HCT116 (cell line): ENCODE data around the gene MSANTD4. TPM values are rescaled to one million over a fixed set of nuclear protein-coding genes. Genes with fewer than 3 reads are reported as not detected.

Experiments used
- ATAC-seq: fragments of 200-7000 bp; cut with Tn5 transposase; 2 replicates; pipeline ENCODE4 v1.9.1; 2020; ENCODE audit warnings: mild to moderate bottlenecking, moderate library complexity
- BruUV-seq: library from RNA; stranded (reverse); fragments of 400-500 nt; replicated peaks from 2 replicates; lab custom pipeline; 2021; lab: Mats Ljungman, UMichigan
- CTCF ChIA-PET: fragments of 300-600 bp; sonication (Branson Sonifier 250); formaldehyde crosslinking; loops from one replicate; lab custom pipeline; 2021; ENCODE audit warnings: antibody characterized with exemption; lab: Charles Lee
- POLR2A ChIA-PET: fragments of 300-600, 350-600 bp; sonication (Branson Sonifier 250); formaldehyde crosslinking; loops from one replicate; lab custom pipeline; 2021; ENCODE audit warnings: antibody characterized with exemption; lab: Charles Lee
- RAD21 ChIA-PET, 2 experiments: fragments of 300-600 bp; sonication (Branson Sonifier 250); formaldehyde crosslinking; loops; one replicate each; lab custom pipeline; 2023; ENCODE audit warnings: low total read pairs in 2 of 2; ENCODE audit not compliant: uncharacterized antibody in 2 of 2, unreplicated experiment in 2 of 2, low non-redundant PET in 1 of 2; lab: Charles Lee
- DNase-seq: peaks from one replicate; pipeline ENCODE4 v3.0.0-alpha.2; 2010; ENCODE audit warnings: low read depth, low spot score
- H2AFZ ChIP-seq: fragments of 200-600 bp; shearing (Covaris generic), sonication (generic); 2 replicates; pipeline ENCODE4 v1.6.1; 2017; ENCODE audit warnings: low read depth, mixed run types, mixed read lengths, antibody characterized with exemption, low read length; ENCODE audit not compliant: poor library complexity, severe bottlenecking
- H3K27ac ChIP-seq: 2 replicates; pipeline ENCODE4 v1.5.1; 2012; ENCODE audit warnings: low read depth, low read length
- H3K27me3 ChIP-seq: fragments of 200-600 bp; sonication (generic); 2 replicates; pipeline ENCODE4 v1.6.1; 2016; ENCODE audit warnings: mixed run types, low read length, mixed read lengths; ENCODE audit not compliant: insufficient read depth
- H3K36me3 ChIP-seq, 2 experiments: fragments of 200-500 bp in 1 of 2; fragments of 200-600 bp in 1 of 2; sonication (Bioruptor generic) in 1 of 2; sonication (generic) in 1 of 2; 2 replicates each; pipeline versions ENCODE4 v1.5.1 to v1.6.1; 2014 to 2016; ENCODE audit warnings: low read length in 2 of 2, inconsistent platforms in 1 of 2, mixed read lengths in 1 of 2, mixed run types in 1 of 2; ENCODE audit not compliant: insufficient read depth in 2 of 2, control insufficient read depth in 1 of 2
- H3K4me1 ChIP-seq, 2 experiments: fragments of 200-600 bp in 1 of 2; sonication (generic) in 1 of 2; 2 replicates each; pipeline versions ENCODE4 v1.5.1 to v1.6.1; 2012 to 2017; ENCODE audit warnings: low read length in 2 of 2, inconsistent platforms in 1 of 2, mild to moderate bottlenecking in 1 of 2, mixed read lengths in 1 of 2, mixed run types in 1 of 2, moderate library complexity in 1 of 2; ENCODE audit not compliant: insufficient read depth in 2 of 2, control insufficient read depth in 1 of 2
- H3K4me2 ChIP-seq: fragments of 200-600 bp; sonication (generic); 2 replicates; pipeline ENCODE4 v1.6.1; 2017; ENCODE audit warnings: mixed run types, low read length, mixed read lengths
- H3K4me3 ChIP-seq, 2 experiments: fragments of 200-600 bp in 1 of 2; sonication (generic) in 1 of 2; replicated peaks in 1 of 2; 2 replicates each; pipeline ENCODE4 v1.5.1; 2011 to 2016; ENCODE audit warnings: low read length in 2 of 2, control low read depth in 1 of 2, low read depth in 1 of 2, mild to moderate bottlenecking in 1 of 2, mixed read lengths in 1 of 2, mixed run types in 1 of 2
- H3K79me2 ChIP-seq: fragments of 200-600 bp; sonication (generic); 2 replicates; pipeline ENCODE4 v1.6.1; 2017; ENCODE audit warnings: mild to moderate bottlenecking, mixed run types, low read length, moderate library complexity, mixed read lengths; ENCODE audit not compliant: insufficient read depth
- H3K9ac ChIP-seq: fragments of 200-600 bp; sonication (generic); 2 replicates; pipeline ENCODE4 v1.6.1; 2016; ENCODE audit warnings: low read length, mixed read lengths
- H3K9me2 ChIP-seq: fragments of 200-600 bp; sonication (generic), shearing (Covaris generic); 2 replicates; pipeline ENCODE4 v1.6.1; 2017; ENCODE audit warnings: mixed run types, mild to moderate bottlenecking, moderate library complexity; ENCODE audit not compliant: insufficient read depth
- H3K9me3 ChIP-seq, 2 experiments: fragments of 200-500 bp in 1 of 2; fragments of 200-600 bp in 1 of 2; sonication (Bioruptor generic) in 1 of 2; sonication (generic) in 1 of 2; 2 replicates each; pipeline ENCODE4 v1.6.1; 2014 to 2017; ENCODE audit warnings: low read length in 2 of 2, mixed read lengths in 2 of 2, inconsistent platforms in 1 of 2, low read depth in 1 of 2, mild to moderate bottlenecking in 1 of 2, mixed run types in 1 of 2, moderate library complexity in 1 of 2; ENCODE audit not compliant: control insufficient read depth in 1 of 2, insufficient read depth in 1 of 2
- H4K20me1 ChIP-seq: fragments of 200-600 bp; sonication (generic), shearing (Covaris generic); 2 replicates; pipeline ENCODE4 v1.6.1; 2017; ENCODE audit warnings: mixed run types, mild to moderate bottlenecking, moderate library complexity; ENCODE audit not compliant: insufficient read depth
- CEBPB ChIP-seq: IDR thresholded peaks from 2 replicates; pipeline ENCODE4 v1.6.1; 2012; ENCODE audit warnings: low read depth
- CTCF ChIP-seq, 3 experiments: fragments of 200-600 bp in 1 of 3; sonication (generic) in 1 of 3; IDR thresholded peaks in 2 of 3; conservative IDR thresholded peaks in 1 of 3; 2 replicates each; pipeline ENCODE4 v1.5.1; 2012 to 2017; ENCODE audit warnings: low read depth in 2 of 3, low read length in 2 of 3, antibody characterized with exemption in 1 of 3, borderline replicate concordance in 1 of 3, control low read depth in 1 of 3, mild to moderate bottlenecking in 1 of 3, mixed read lengths in 1 of 3, mixed run types in 1 of 3, moderate library complexity in 1 of 3; ENCODE audit not compliant: insufficient read depth in 1 of 3
- EGR1 ChIP-seq: IDR thresholded peaks from 2 replicates; pipeline ENCODE4 v1.6.1; 2012; ENCODE audit warnings: low read depth
- ELF1 ChIP-seq: IDR thresholded peaks from 2 replicates; pipeline ENCODE4 v1.6.1; 2012; ENCODE audit warnings: low read depth, borderline replicate concordance
- EZH2 ChIP-seq: fragments of 200-600 bp; sonication (generic); IDR thresholded peaks from 2 replicates; pipeline ENCODE4 v1.6.1; 2017; ENCODE audit warnings: antibody characterized with exemption, mixed run types
- MAX ChIP-seq: IDR thresholded peaks from 2 replicates; pipeline ENCODE4 v1.6.1; 2012
- POLR2A ChIP-seq: IDR thresholded peaks from 2 replicates; pipeline ENCODE4 v1.7.0; 2011; ENCODE audit warnings: borderline replicate concordance; ENCODE audit not compliant: insufficient read depth, insufficient read length; ENCODE audit errors: extremely low read depth
- POLR2AphosphoS5 ChIP-seq: IDR thresholded peaks from 2 replicates; pipeline ENCODE4 v1.6.1; 2011; ENCODE audit warnings: mild to moderate bottlenecking, low read depth, low read length, moderate library complexity
- REST ChIP-seq: IDR thresholded peaks from 2 replicates; pipeline ENCODE4 v1.6.1; 2012; ENCODE audit warnings: low read depth
- SIN3A ChIP-seq: IDR thresholded peaks from 2 replicates; pipeline ENCODE4 v1.6.1; 2012; ENCODE audit warnings: low read depth
- SP1 ChIP-seq: IDR thresholded peaks from 2 replicates; pipeline ENCODE4 v1.6.1; 2012; ENCODE audit warnings: low read depth
- SRF ChIP-seq: IDR thresholded peaks from 2 replicates; pipeline ENCODE4 v1.6.1; 2012; ENCODE audit warnings: low read depth
- YY1 ChIP-seq: IDR thresholded peaks from 2 replicates; pipeline ENCODE4 v1.6.1; 2011; ENCODE audit warnings: low read length, low read depth, moderate library complexity, mild to moderate bottlenecking; ENCODE audit not compliant: insufficient replicate concordance; ENCODE audit errors: extremely low read depth
- ZBTB33 ChIP-seq: IDR thresholded peaks from 2 replicates; pipeline ENCODE4 v1.6.1; 2011; ENCODE audit warnings: mild to moderate bottlenecking, low read length, moderate library complexity; ENCODE audit not compliant: insufficient replicate concordance; ENCODE audit errors: extremely low read depth
- ZNF274 ChIP-seq: fragments of 200-500 bp; sonication (Bioruptor generic); IDR thresholded peaks from 2 replicates; pipeline ENCODE4 v1.6.1; 2014; ENCODE audit warnings: mild to moderate bottlenecking, low read depth, low read length, inconsistent platforms
- intact Hi-C: fragments of 100-400 bp; cut with micrococcal nuclease; formaldehyde crosslinking; loops from 2 replicates; pipeline ENCODE4 v1.10.0; 2022
- total RNA-seq: library from RNA; stranded (reverse); gene quantifications from one replicate; pipeline ENCODE4 v1.2.1, GENCODE V29; 2021; ENCODE audit not compliant: unreplicated experiment

The MSANTD4 gene
- total RNA-seq, 1 experiment from 2014 or later = 15.7 TPM

- no peak overlapping the region for H3K27ac ChIP-seq
- TF ChIP-seq SRF (no peak), CEBPB (no peak), EGR1 (no peak), ZNF274 (no peak), REST (no peak), SP1 (no peak), ELF1 (no peak), CTCF (IDR thresholded peaks at IDR 0.05 in 2 of 3, conservative IDR thresholded peaks at IDR 0.05 in 1 of 3; ENCODE audit: borderline replicate concordance in 1 of 3, insufficient read depth in 1 of 3, low read depth in 2 of 3, low read length in 2 of 3) (no peak), EZH2 (no peak), MAX (no peak), SIN3A (no peak), ZBTB33 (no peak), POLR2AphosphoS5 (no peak), POLR2A (no peak), YY1 (no peak)
- no peak overlapping the region for H3K9ac ChIP-seq
- no peaks in the 10 kb centered on the region for H3K9me3 ChIP-seq
- H3K27me3 ChIP-seq = no peaks in the 10 kb centered on the region
- no peak overlapping the region for H2AFZ ChIP-seq
- no TSS peak for BruUV-seq
- CTCF ChIA-PET = no interaction called here
- ATAC-seq (no peak), DNase-seq (no peak)
- no peaks in the 10 kb centered on the region for H3K9me2 ChIP-seq
- no peaks in the 10 kb centered on the region for H3K79me2 ChIP-seq
- RAD21 ChIA-PET = no interaction called here
- no peaks in the 10 kb centered on the region for H3K36me3 ChIP-seq
- POLR2A ChIA-PET = no interaction called here
- intact Hi-C loops = no loop called here
- H3K4me2 ChIP-seq = no peak overlapping the region
- H3K4me3 ChIP-seq = no peak overlapping the region
- H3K4me1 ChIP-seq = no peaks in the 10 kb centered on the region
- no peaks in the 10 kb centered on the region for H4K20me1 ChIP-seq
Measured at GRCh38 chr11:106031202-106031810, 9.3 kb upstream of the MSANTD4 start.
